Putamen (tissue), 1 donor: ENCODE data around the gene SLC39A13.

ENCODE experiments used
- DNase-seq: peaks from one replicate; pipeline ENCODE4 v3.0.0-alpha.2; 2016; ENCODE audit warnings: low spot score

The SLC39A13 gene

DNA sequence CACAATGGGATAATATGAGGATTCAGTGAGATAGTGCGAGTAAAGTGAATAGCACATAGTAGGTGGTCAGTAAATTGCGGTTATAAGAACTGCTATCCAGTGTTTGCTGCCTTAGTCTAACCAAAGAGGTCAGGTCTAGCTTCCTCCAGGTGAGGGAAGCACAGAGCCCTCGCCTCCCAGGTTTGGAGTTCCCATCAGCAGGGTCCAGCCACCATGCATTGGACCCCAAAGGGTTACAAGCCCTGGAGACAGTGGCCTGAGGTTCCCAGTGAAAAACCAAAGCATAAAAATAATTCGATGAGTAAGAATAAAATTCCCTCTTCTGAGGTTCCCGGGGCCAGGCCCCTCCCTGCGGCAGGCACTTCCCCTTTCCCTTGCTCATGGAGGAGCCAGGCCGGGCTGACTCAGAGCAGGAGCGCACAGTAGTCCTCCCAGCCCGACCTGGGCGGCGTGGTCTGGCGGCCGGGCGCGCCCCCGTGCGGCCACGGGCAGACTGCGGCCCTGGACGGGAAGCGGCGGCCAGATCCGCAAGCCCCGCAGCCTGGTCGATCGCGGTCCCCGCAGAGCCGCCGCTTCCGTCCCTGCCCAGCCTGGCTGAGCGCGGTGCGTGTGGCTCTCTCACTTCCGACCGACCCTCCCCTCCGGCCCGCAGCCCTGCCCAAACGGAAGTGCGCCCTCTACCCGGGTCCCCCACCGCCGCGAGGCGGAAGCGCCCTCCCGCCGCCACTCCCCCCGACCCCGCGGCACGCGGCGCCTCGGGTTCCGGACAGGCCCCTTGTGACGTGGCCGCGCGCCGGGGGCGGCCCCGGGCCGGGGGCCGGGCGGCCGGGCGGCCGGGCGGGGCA, at the start of gene SLC39A13:
TSS of gene SLC39A13 (plus strand) at position 845 of the 845 bp plus-strand sequence. CDS start 1,505 bp downstream, outside the sequence.
- DNase-seq: peak; percentile 95

DNA sequence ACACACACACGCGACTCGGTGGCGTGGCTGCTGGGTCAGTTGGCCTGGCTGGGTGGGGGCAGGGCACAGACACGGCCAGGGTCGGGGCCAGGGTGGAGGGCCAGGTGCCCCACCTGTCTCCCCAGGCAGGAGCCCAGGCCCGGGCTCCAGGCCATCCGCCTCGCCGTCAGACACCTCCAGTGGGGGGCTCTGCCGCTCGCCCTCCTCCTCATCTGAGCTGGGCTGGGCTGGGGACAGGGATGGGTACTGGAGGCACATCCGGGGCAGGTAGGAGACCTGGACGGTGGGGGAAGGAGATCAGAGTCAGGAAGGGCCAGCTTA, 49.7 kb upstream of the SLC39A13 start:
- no peak for DNase-seq

- DNase-seq: no peak
Measured at GRCh38 chr11:47359162-47359561, 49.2 kb upstream of the SLC39A13 start.

- DNase-seq: no peak
Measured at GRCh38 chr11:47359586-47359985, 48.8 kb upstream of the SLC39A13 start.

DNA sequence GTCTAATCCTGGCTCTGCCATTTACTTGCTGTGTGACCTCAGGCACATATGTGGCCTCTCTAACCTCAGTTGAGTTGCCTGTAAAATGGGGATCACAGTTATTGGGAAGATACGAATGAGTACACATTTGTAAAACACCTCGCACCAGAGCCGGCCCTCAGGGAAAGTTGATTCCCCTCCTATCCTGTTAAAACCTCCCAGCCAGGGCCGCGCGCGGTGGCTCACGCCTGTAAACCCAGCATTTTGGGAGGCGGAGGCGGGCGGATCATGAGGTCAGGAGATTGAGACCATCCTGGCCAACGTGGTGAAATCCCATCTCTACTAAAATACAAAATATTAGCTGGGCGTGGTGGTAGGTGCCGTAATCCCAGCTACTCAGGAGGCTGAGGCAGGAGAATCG, 48.0 kb upstream of the SLC39A13 start:
- no peak for DNase-seq

DNA sequence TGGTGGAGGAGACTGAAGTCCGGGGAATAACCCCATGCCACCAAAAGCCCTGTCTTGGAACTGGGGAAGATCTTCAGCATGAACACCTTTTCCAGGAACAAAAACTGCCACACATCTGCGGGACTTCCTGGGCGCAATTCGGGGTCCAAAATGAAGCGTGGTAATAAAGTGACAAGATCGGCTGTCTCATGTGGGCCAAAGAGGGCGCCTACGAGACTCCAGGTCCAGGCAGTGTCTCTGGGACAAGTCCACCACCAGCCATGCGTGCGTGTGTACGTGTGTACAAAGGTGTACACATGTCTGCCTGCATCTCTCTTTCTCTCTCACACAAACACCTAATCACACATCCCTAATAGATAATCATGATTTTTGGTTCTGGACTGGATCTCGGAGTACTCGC, 47.0 kb upstream of the SLC39A13 start:
- DNase-seq: no peak

DNA sequence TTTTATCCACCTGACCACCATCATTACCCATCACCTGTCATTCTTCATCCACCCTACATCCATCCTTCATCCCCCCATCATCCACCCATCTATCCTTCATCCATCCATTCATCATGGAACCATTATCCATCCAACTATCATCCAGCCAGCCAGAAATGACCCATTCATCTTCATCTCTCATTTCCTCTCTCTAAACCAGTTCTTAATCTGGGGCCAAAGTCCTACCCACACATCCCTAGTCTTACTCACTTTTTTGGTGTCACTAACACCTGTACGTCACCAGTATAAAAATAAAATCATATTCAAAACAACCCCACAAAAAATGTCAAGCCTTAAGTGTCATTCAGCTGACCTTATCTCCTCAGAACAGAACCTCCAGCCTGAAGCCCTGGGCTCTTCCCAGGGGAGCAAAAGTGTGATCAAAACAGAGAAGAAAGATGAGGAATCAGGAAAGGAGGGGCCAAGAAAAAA, 42.3 kb upstream of the SLC39A13 start:
- no peak for DNase-seq

DNA sequence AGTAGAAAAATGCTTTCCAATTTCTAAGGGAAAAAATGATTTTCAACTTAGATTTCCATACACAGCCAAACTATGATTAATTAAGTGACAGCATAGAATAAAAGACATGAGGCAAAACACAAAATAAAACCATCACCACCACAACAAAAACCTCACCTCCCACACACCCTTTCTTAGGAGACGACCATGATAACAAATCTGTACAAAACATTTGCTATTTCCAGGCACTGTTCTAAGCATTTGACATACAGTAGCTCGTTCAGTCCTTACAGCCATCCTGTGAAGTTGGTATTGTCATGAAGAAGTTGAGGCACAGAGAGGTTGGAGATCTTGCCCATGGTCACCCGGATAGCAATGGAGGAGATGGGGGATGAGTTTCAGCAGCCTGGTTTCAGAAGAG, 38.7 kb upstream of the SLC39A13 start:
- DNase-seq: no peak

DNA sequence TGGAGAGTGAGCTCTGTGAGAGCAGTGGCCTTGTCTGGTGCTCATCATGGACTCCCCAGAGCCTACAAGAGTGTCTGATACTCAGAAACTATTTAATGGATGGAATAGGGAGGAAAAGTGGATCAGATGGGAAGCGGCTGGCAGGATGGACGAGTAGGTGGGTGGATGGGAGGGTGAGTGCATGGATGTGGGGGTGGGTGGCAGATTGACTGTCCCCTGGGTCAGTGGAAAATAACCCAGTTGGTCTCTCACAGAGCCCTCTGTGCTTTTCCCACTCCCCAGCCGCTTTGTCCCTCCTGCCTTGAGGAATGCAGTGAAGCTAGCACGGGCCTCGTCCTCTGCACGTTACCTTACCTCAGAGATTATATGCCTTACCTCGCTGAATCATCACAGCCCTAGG, 36.0 kb upstream of the SLC39A13 start:
- DNase-seq: no peak

DNA sequence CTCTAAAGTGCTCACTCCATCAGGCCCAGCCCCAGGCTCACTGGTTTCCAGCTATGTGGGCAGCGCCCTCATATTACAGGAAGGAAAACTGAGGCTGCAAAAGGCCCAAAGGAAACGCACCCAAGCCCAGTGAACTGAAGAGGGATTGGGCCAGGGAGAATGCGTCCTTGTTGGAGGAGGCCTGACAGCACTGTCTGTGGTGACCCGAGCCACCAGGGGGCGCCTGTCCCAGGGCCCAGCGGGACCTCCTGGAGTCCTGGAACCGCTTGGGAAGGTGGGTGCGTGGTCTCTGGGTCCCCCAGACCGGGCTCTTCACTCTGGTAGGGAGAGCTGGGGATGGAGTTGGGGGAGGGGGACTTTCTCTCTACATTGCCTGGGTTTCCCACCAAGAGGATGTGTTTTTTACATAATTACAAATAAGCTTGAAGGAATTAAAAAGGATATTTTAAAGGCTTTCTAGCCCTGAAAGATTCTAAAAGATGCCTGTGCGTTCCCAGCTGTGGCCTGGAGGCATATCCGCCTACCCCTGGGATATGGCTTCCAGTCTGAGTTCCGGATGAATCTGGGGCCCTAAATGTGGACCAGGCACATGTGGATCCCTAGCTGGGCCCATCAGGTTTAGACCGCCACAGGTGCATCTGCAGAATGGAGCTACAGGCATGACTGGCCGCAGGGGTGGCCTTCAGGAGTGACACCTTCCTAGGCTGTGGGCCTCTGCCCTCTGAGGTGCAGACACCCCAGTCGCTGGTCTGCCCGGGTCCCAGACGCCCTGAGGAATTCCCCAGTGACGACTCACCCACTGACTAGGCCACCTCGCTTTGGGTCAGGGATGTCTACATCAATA, 34.3 kb upstream of the SLC39A13 start:
- peak; percentile 56 for DNase-seq

GRCh38 chr11:47374720-47375019, 33.7 kb upstream of the SLC39A13 start:
- no peak for DNase-seq

- DNase-seq: no peak
Measured at GRCh38 chr11:47375020-47375419, 33.4 kb upstream of the SLC39A13 start.

DNA sequence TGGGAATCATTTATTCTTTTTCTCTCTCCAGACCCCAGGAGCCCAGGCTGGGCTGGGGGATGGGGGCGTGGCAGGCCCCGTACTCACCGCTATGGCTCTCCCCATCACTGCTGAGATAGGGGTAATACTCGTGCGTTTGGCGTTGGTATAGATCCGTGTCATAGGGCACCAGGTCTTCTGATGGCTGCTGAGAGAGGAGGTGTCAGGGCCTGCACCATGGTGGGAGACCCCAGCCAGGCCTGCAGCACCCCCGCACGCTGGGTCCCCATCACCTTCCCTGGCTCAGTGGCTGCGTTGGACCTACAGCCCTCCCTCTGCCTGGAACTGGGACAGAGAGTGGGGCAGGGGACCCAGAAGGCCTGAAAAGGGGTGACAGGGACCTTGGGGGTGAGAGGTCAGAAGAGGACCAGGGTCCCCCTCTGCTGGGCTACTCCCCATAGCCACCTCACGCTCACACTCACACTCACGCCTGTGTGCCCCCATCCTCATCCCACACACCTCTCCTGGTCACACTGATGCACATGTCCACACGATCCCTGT, 32.8 kb upstream of the SLC39A13 start:
- no peak for DNase-seq

DNA sequence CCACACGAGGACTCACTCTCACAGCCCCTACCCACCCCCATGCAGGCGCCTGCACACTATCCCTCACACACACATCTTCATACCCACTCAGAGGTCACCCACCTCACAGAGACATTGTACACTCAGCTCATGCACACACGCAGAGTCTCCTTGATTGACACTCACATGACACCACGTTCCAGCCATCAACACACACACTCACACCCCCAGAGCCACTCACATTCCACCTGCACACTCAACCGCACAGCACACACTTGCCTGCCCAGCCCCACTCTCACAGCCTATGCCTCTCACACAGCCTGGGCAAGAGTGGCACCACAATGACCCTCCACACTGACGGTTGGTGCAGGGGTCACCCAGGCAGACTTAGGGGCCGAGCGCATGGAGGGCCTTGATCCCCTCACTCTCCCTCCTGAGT, 32.3 kb upstream of the SLC39A13 start:
- DNase-seq: no peak

- DNase-seq: no peak
Measured at GRCh38 chr11:47376525-47377371, 31.6 kb upstream of the SLC39A13 start.

DNA sequence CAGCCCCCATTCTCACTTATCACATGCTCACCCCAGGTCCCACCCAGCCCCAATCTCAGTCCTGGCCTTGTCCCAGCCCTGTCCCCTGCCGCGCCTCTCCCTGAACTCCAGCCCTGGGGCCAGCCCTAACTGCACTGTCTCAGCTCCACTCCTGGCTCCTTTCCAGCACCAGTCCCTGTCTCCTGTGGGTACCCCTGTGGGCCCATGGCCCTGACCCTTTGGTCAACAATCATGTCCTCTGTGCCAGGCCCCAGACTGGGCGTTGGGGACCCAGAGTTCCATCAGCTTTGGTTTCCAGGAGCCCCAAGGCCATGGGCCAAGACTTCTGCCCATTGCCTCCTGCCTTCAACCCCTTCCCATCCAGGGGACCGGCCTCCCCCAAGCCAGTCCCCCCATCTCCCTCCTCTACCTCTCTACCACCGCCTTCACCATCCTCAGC, 30.8 kb upstream of the SLC39A13 start:
- no peak for DNase-seq

DNA sequence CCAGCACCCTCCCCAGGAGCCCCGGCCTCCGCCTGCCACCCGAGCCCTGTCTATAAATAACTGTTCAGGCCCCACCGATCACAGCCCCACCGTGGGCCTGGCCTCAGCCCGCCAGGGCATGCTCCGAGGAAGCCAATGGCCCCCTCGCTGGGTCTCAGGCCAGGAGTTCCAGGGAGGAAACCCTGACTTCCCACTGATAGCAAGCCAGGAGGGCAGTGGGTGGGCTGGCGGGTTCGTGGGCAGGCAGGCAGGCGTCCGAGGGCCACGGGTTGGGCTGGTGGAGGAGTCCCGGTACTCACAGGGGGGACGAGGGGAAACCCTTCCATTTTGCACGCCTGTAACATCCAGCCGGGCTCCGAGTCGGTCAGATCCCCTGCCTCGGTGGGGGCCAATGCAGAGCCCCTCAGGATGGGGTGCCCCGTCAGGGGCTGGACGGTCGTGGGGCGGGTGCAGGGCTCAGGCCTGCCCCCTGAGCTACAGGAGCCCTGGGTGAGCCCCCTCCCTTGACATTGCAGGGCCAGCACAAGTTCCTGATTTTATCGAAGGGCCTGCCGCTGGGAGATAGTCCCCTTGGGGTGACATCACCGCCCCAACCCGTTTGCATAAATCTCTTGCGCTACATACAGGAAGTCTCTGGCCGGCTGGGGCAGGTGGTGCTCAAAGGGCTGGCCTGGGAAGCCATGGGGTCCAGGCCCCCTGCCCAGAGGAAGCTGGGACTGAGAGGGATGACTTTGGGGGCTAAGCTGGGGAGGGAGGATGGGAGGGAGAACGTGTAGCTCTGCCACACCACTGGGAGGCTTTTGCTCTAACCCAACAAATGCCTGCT, 30.2 kb upstream of the SLC39A13 start, which contains the start of gene SPI1:
TSS of gene SPI1 (minus strand) at position 538 of the 826 bp plus-strand sequence. CDS start at position 344, 194 bp downstream.
- DNase-seq: no peak

DNA sequence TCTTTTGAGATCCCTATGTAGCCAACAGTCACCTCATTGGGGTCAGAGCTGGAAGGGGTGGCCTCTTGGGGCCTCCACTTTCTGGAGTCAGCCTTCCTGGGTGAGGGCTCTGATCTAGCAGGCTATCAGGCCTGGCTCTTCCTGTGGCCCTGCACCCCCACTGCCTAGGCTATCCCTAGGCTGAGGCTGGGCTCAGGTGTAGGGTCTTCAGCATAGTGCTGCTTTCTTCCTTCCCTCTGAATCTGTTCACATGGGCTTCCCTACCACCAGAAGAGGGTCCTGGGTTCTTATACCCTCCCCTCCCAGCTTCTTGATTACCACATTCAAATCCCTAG, 29.6 kb upstream of the SLC39A13 start:
- DNase-seq: no peak

- DNase-seq: no peak
Measured at GRCh38 chr11:47379317-47379716, 29.1 kb upstream of the SLC39A13 start.

GRCh38 chr11:47380078-47380477, 28.3 kb upstream of the SLC39A13 start:
- no peak for DNase-seq

DNA sequence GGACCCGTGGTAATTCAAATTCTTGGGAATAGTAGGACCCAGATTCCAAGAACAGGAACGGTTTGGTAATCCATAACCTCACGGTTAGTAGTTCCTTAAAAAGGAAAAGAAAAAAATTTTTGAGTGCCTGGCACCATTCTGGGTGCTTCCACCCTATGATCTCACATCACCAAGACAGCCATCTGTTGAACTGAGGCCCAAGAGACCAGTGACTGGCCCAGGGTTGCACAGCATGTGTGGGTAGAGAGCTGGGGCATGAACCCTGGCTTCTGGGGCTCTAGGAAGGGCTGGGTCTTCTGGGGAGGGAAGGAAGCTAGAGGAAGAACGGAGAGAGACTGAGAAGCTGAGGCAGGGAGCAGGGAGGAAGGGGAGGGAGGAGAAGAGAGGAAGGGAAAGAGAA, 25.3 kb upstream of the SLC39A13 start:
- DNase-seq: no peak
